SJSA1 (cell line): ENCODE measurements around the gene DACH1. TPM values are rescaled to one million over a fixed set of nuclear protein-coding genes. Genes with fewer than 3 reads are reported as not detected.

Experiments used
- DNase-seq, 2 experiments: peaks; one replicate each; pipeline ENCODE4 v3.0.0-alpha.2; 2015 to 2020; ENCODE audit warnings: low spot score in 2 of 2, low read depth in 1 of 2
- H3K27ac ChIP-seq: fragments of 250-450 bp; sonication (Bioruptor Pico); 2 replicates; pipeline ENCODE4 v1.5.1; 2020; ENCODE audit warnings: mild to moderate bottlenecking, moderate library complexity
- H3K27me3 ChIP-seq: fragments of 250-450 bp; sonication (Bioruptor Pico); replicated peaks from 2 replicates; pipeline ENCODE4 v1.5.1; 2020; ENCODE audit warnings: mild to moderate bottlenecking, moderate library complexity
- H3K36me3 ChIP-seq: fragments of 250-450 bp; sonication (Bioruptor Pico); 2 replicates; pipeline ENCODE4 v1.5.1; 2020; ENCODE audit warnings: mild to moderate bottlenecking
- H3K4me1 ChIP-seq: fragments of 250-450 bp; sonication (Bioruptor Pico); replicated peaks from 2 replicates; pipeline ENCODE4 v1.6.1; 2021; ENCODE audit warnings: mild to moderate bottlenecking
- H3K4me3 ChIP-seq: fragments of 250-450 bp; sonication (Bioruptor Pico); 2 replicates; pipeline ENCODE4 v1.5.1; 2020; ENCODE audit warnings: mild to moderate bottlenecking
- H3K9me3 ChIP-seq: fragments of 250-450 bp; sonication (Bioruptor Pico); replicated peaks from 2 replicates; pipeline ENCODE4 v1.5.1; 2020; ENCODE audit warnings: mild to moderate bottlenecking
- total RNA-seq: library from RNA; depleted of rRNA; stranded (reverse); fragments of >200 nt; shearing (Covaris generic); gene quantifications from 2 replicates; pipeline ENCODE4 v1.2.3, GENCODE V29; 2014

Gene DACH1
- total RNA-seq, 1 experiment from 2014 or later = not detected

GRCh38 chr13:71659404-71659803, 207.6 kb downstream of the DACH1 start:
- no peaks in the 10 kb centered on the region for H3K4me1 ChIP-seq
- no peaks in the 10 kb centered on the region for H3K9me3 ChIP-seq
- H3K27me3 ChIP-seq = no peaks in the 10 kb centered on the region
- no peak for DNase-seq
- H3K4me3 ChIP-seq = no peak overlapping the region
- no peak overlapping the region for H3K27ac ChIP-seq
- H3K36me3 ChIP-seq = no peaks in the 10 kb centered on the region

- Histone ChIP-seq H3K27ac (no peak overlapping the region), H3K4me3 (no peak overlapping the region), H3K9me3 (no peaks in the 10 kb centered on the region), H3K27me3 (no peaks in the 10 kb centered on the region), H3K4me1 (no peaks in the 10 kb centered on the region), H3K36me3 (no peaks in the 10 kb centered on the region)
- DNase-seq = no peak
Measured at GRCh38 chr13:71645467-71645866, 221.5 kb downstream of the DACH1 start.

- H3K27ac ChIP-seq = no peak overlapping the region
- H3K4me3 ChIP-seq = no peak overlapping the region
- H3K36me3 ChIP-seq = no peaks in the 10 kb centered on the region
- no peak for DNase-seq
- no peaks in the 10 kb centered on the region for H3K27me3 ChIP-seq
- H3K9me3 ChIP-seq = no peaks in the 10 kb centered on the region
- H3K4me1 ChIP-seq = no peaks in the 10 kb centered on the region
Measured at GRCh38 chr13:71644579-71644978, 222.4 kb downstream of the DACH1 start.

GRCh38 chr13:71643448-71643860, 223.6 kb downstream of the DACH1 start:
- no peak overlapping the region for H3K4me3 ChIP-seq
- no peaks in the 10 kb centered on the region for H3K9me3 ChIP-seq
- DNase-seq = no peak
- H3K27me3 ChIP-seq = no peaks in the 10 kb centered on the region
- no peaks in the 10 kb centered on the region for H3K36me3 ChIP-seq
- no peak overlapping the region for H3K27ac ChIP-seq
- H3K4me1 ChIP-seq = no peaks in the 10 kb centered on the region

- no peak overlapping the region for H3K4me3 ChIP-seq
- H3K4me1 ChIP-seq = no peaks in the 10 kb centered on the region
- no peaks in the 10 kb centered on the region for H3K36me3 ChIP-seq
- no peaks in the 10 kb centered on the region for H3K9me3 ChIP-seq
- no peak for DNase-seq
- no peak overlapping the region for H3K27ac ChIP-seq
- no peaks in the 10 kb centered on the region for H3K27me3 ChIP-seq
Measured at GRCh38 chr13:71638751-71639150, 228.3 kb downstream of the DACH1 start.

- DNase-seq = no peak
- Histone ChIP-seq H3K27me3 (no peaks in the 10 kb centered on the region), H3K9me3 (no peaks in the 10 kb centered on the region), H3K4me1 (no peaks in the 10 kb centered on the region), H3K36me3 (no peaks in the 10 kb centered on the region), H3K27ac (no peak overlapping the region), H3K4me3 (no peak overlapping the region)
Measured at GRCh38 chr13:71634602-71635443, 232.2 kb downstream of the DACH1 start.

- no peaks in the 10 kb centered on the region for H3K9me3 ChIP-seq
- H3K4me1 ChIP-seq = no peaks in the 10 kb centered on the region
- no peaks in the 10 kb centered on the region for H3K36me3 ChIP-seq
- no peak overlapping the region for H3K27ac ChIP-seq
- H3K27me3 ChIP-seq = no peaks in the 10 kb centered on the region
- no peak for DNase-seq
- H3K4me3 ChIP-seq = no peak overlapping the region
Measured at GRCh38 chr13:71634182-71634581, 232.8 kb downstream of the DACH1 start.

- DNase-seq = no peak
- no peak overlapping the region for H3K27ac ChIP-seq
Measured at GRCh38 chr13:71632721-71633120, 234.3 kb downstream of the DACH1 start.

GRCh38 chr13:71632206-71632605, 234.8 kb downstream of the DACH1 start:
- Histone ChIP-seq H3K4me1 (no peaks in the 10 kb centered on the region), H3K27ac (no peak overlapping the region), H3K4me3 (no peak overlapping the region), H3K27me3 (no peaks in the 10 kb centered on the region), H3K9me3 (no peaks in the 10 kb centered on the region), H3K36me3 (no peaks in the 10 kb centered on the region)
- no peak for DNase-seq

More at GRCh38 chr13:71632721-71633120, 234.3 kb downstream of the DACH1 start:
- Histone ChIP-seq H3K27me3 (no peaks in the 10 kb centered on the region), H3K9me3 (no peaks in the 10 kb centered on the region), H3K4me3 (no peak overlapping the region), H3K36me3 (no peaks in the 10 kb centered on the region), H3K4me1 (no peaks in the 10 kb centered on the region)

- H3K9me3 ChIP-seq = no peaks in the 10 kb centered on the region
- H3K4me1 ChIP-seq = no peaks in the 10 kb centered on the region; the same call in 1 of the 2 replicates
- H3K27me3 ChIP-seq = no peaks in the 10 kb centered on the region
- H3K4me3 ChIP-seq = no peak overlapping the region
- no peaks in the 10 kb centered on the region for H3K36me3 ChIP-seq
- H3K27ac ChIP-seq = no peak overlapping the region
- no peak for DNase-seq
Measured at GRCh38 chr13:71629167-71629566, 237.8 kb downstream of the DACH1 start.

- Histone ChIP-seq H3K4me1 (no peaks in the 10 kb centered on the region; the same call in 1 of the 2 replicates), H3K9me3 (no peaks in the 10 kb centered on the region), H3K27me3 (no peaks in the 10 kb centered on the region), H3K4me3 (no peak overlapping the region), H3K36me3 (no peaks in the 10 kb centered on the region), H3K27ac (no peak overlapping the region)
- no peak for DNase-seq
Measured at GRCh38 chr13:71626421-71627117, 240.4 kb downstream of the DACH1 start.

- Histone ChIP-seq H3K27me3 (no peaks in the 10 kb centered on the region), H3K4me1 (no peaks in the 10 kb centered on the region; the same call in 1 of the 2 replicates), H3K36me3 (no peaks in the 10 kb centered on the region), H3K27ac (peak overlapping the region; percentile 62), H3K4me3 (no peak overlapping the region), H3K9me3 (no peaks in the 10 kb centered on the region)
- peak in 1 of 2 experiments; percentile 27 for DNase-seq
Measured at GRCh38 chr13:71625694-71626093, 241.3 kb downstream of the DACH1 start.

- peak overlapping the region; percentile 62 for H3K27ac ChIP-seq
- peak in 1 of 2 experiments; percentile 1 for DNase-seq
- H3K4me3 ChIP-seq = no peak overlapping the region
- no peaks in the 10 kb centered on the region; the same call in 1 of the 2 replicates for H3K4me1 ChIP-seq
- no peaks in the 10 kb centered on the region for H3K9me3 ChIP-seq
- H3K36me3 ChIP-seq = no peaks in the 10 kb centered on the region
- no peaks in the 10 kb centered on the region for H3K27me3 ChIP-seq
Measured at GRCh38 chr13:71624653-71625600, 242.1 kb downstream of the DACH1 start.
